ENCODE data around the gene VEGFB. TPM values are rescaled to one million over a fixed set of nuclear protein-coding genes. Genes with fewer than 3 reads are reported as not detected.
"Not testable (repeated sequence)": the region's sequence is repeated elsewhere in the genome, so short reads cannot be mapped to it uniquely, and the experiment has no call there.

Gene VEGFB
- total RNA-seq, 6 experiments from 2014 or later = 7.5 to 33.2 (median 16.6) TPM

- ATAC-seq (no peak), DNase-seq (no peak)
- Histone ChIP-seq H3K36me3 (peaks cover 0 to 5% (median 2%) of the 10 kb centered on the region in 4 donors), H3K9me3 (no peaks in the 10 kb centered on the region), H3K27me3 (no peaks in the 10 kb centered on the region), H3K27ac (peak overlapping the region in 2 of 3 donors; percentile 46 to 65), H3K4me3 (peak overlapping the region; percentile 74 to 76 (median 75)), H3K4me1 (peaks cover 0 to 30% (median 13%) of the 10 kb centered on the region in 4 donors)
- WGBS (ENCODE audit: insufficient coverage, low coverage, low lambda C conversion rate, missing lambda C conversion rate) = no CpG with 5 or more reads among the region's 6 CpGs
- TF ChIP-seq CTCF (IDR thresholded peaks at IDR 0.05) (no peak), POLR2A (IDR thresholded peaks at IDR 0.05) (no peak)
- intact Hi-C loops (cut with DNase I) = no loop called here
Observed at GRCh38 chr11:64244966-64245365, 10.6 kb downstream of the VEGFB start.

GRCh38 chr11:64245401-64245796 is 11.0 kb downstream of the VEGFB start:
- WGBS (ENCODE audit: insufficient coverage, low coverage, low lambda C conversion rate, missing lambda C conversion rate) = 2% methylated on average over 6 of the region's 6 CpGs
- peak in 1 of 3 donors; percentile 72 for DNase-seq
- intact Hi-C loops (cut with DNase I) = no loop called here

DNA sequence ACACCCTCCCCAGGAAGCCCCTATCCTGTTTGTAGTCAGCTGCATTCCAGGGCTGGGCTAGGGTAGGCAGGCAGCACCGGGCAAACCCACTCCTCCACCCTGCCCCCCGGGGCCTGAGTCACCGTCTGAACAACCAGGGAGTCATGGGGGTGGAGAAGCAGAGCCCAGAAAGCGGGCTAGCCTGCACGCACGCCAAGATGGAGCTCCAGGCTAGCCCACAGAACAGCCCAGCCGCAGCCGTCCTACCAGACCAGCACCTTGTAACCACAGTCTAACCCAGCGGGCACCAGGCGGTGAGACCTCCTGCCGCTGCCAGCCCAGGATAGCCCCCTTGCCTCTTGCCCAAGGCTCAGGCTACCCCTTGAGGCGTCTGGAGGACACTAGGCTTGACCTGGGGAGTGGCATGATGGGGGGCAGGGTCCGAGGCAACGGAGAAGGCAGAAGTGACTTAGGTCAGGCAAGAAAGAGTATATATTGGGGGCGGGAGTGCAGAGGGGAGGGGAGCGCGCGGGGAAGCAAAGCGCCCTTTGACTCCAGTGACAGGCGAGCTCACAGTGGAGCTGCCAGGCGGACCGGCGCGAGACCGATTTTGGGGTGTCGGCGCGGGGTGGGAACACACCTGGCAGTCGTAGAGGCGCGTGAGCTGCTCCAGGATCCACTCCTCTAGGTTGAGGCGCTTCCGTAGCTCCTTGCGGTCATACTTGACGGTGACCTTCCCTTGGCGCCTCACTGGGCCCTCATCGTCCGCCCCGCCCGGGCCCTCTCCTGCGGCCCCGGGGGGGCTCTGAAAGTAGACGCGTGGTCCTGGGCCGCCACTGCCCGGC is 11.6 kb downstream of the VEGFB start:
- Histone ChIP-seq H3K9me3 (no peaks in the 10 kb centered on the region), H3K27me3 (no peaks in the 10 kb centered on the region), H3K27ac (peak overlapping the region; percentile 1 to 65 (median 46)), H3K4me3 (peak overlapping the region; percentile 74 to 76 (median 75)), H3K36me3 (peaks cover 0 to 5% (median 2%) of the 10 kb centered on the region in 4 donors), H3K4me1 (peaks cover 0 to 31% (median 15%) of the 10 kb centered on the region in 4 donors)
- TF ChIP-seq POLR2A (IDR thresholded peaks at IDR 0.05) (no peak), CTCF (IDR thresholded peaks at IDR 0.05) (no peak)
- DNase-seq (peak in 2 of 3 donors; percentile 69 to 78), ATAC-seq (peak in 1 of 4 donors; percentile 4)
- under 1% methylated on average over 20 of the region's 46 CpGs for WGBS (ENCODE audit: insufficient coverage, low coverage, low lambda C conversion rate, missing lambda C conversion rate)
- intact Hi-C loops (cut with DNase I) = no loop called here

More at GRCh38 chr11:64245401-64245796, 11.0 kb downstream of the VEGFB start:
- peak overlapping the region; percentile 1 to 65 (median 46) for H3K27ac ChIP-seq
- H3K36me3 ChIP-seq = peaks cover 0 to 5% (median 2%) of the 10 kb centered on the region in 4 donors
- H3K4me1 ChIP-seq = peaks cover 0 to 28% (median 13%) of the 10 kb centered on the region in 4 donors
- H3K4me3 ChIP-seq = peak overlapping the region; percentile 74 to 76 (median 75)
- no peak for TF ChIP-seq POLR2A (IDR thresholded peaks at IDR 0.05)
- H3K9me3 ChIP-seq = no peaks in the 10 kb centered on the region
- no peaks in the 10 kb centered on the region for H3K27me3 ChIP-seq
- no peak for ATAC-seq

DNA sequence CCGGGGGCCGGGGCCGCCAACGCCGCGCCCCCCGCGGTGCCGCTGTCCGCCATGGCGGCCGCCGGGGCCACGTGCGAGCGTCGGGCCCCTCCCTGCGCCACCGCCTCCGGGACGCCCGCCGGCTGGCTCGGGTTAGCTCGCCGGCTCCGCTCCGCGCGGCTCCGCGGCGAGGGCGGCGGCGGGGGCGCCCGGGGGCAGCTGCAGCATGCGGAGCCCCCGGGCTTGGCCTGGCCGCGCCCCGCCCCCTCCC is 12.2 kb downstream of the VEGFB start:
- DNase-seq; H3K27me3 ChIP-seq; intact Hi-C loops (cut with DNase I); H3K9me3 ChIP-seq; H3K36me3 ChIP-seq; ATAC-seq: not testable (repeated sequence)
- Histone ChIP-seq H3K27ac (peak overlapping the region in 1 of 3 donors; percentile 46), H3K4me3 (peak overlapping the region; percentile 74 to 76 (median 75)), H3K4me1 (peaks cover 0 to 32% (median 15%) of the 10 kb centered on the region in 4 donors)
- no CpG with 5 or more reads among the region's 43 CpGs for WGBS (ENCODE audit: insufficient coverage, low coverage, low lambda C conversion rate, missing lambda C conversion rate)

- peaks cover 0 to 5% (median 2%) of the 10 kb centered on the region in 4 donors for H3K36me3 ChIP-seq
- 0% methylated on average over 4 of the region's 74 CpGs for WGBS (ENCODE audit: insufficient coverage, low coverage, low lambda C conversion rate, missing lambda C conversion rate)
- peaks cover 0 to 33% (median 16%) of the 10 kb centered on the region in 4 donors for H3K4me1 ChIP-seq
- TF ChIP-seq CTCF (IDR thresholded peaks at IDR 0.05) (peak in 3 of 4 donors; percentile 15 to 25 (median 19)), POLR2A (IDR thresholded peaks at IDR 0.05) (peak; percentile 21)
- DNase-seq (peak; percentile 91 to 93 (median 92)), ATAC-seq (peak; percentile 58 to 73 (median 70))
- H3K27ac ChIP-seq = peak within 1 kb of the TSS; percentile 46 to 80 (median 48)
- no peaks in the 10 kb centered on the region for H3K27me3 ChIP-seq
- intact Hi-C loops (cut with DNase I) = no loop called here
- no peaks in the 10 kb centered on the region for H3K9me3 ChIP-seq
- H3K4me3 ChIP-seq = peak within 1 kb of the TSS; percentile 74 to 76 (median 75)
Observed at GRCh38 chr11:64246871-64247728, 12.7 kb downstream of the VEGFB start, which contains the start of gene PPP1R14B. Gene PPP1R14B, minus strand, starts transcription at chr11:64246943. Its CDS starts 270 bp downstream, at chr11:64246673.
